ENCODE data around the gene RNASE9.
"Not testable (repeated sequence)": the region's sequence is repeated elsewhere in the genome, so short reads cannot be mapped to it uniquely, and the experiment has no call there.

Gene RNASE9

DNA sequence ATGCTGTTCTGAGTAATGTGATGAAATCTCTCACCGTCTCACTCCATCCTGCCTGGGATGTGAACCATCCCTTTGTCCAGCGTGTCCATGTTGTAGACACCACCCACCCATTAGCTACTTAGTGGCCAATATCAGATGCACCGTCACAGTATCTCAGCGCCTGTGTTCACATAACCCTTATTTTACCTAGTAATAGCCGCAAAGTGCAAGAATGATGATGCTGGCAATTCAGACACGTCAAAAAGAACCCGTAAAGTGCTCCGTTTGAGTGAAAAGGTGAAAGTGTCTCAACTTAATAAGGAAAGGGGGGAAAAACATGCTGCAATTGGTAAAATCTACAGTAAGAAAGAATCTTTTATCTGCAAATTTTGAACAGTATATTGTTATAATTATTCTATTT, 52.5 kb downstream of the RNASE9 start:
- TF ChIP-seq, protein P1, sequence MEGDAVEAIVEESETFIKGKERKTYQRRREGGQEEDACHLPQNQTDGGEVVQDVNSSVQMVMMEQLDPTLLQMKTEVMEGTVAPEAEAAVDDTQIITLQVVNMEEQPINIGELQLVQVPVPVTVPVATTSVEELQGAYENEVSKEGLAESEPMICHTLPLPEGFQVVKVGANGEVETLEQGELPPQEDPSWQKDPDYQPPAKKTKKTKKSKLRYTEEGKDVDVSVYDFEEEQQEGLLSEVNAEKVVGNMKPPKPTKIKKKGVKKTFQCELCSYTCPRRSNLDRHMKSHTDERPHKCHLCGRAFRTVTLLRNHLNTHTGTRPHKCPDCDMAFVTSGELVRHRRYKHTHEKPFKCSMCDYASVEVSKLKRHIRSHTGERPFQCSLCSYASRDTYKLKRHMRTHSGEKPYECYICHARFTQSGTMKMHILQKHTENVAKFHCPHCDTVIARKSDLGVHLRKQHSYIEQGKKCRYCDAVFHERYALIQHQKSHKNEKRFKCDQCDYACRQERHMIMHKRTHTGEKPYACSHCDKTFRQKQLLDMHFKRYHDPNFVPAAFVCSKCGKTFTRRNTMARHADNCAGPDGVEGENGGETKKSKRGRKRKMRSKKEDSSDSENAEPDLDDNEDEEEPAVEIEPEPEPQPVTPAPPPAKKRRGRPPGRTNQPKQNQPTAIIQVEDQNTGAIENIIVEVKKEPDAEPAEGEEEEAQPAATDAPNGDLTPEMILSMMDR (IDR thresholded peaks at IDR 0.05; ENCODE audit: borderline replicate concordance, control extremely low read depth, extremely low read depth, insufficient read depth, missing control alignments) = no peak
- in situ Hi-C loops (cut with MboI; ENCODE audit: low sequenced_read_pairs, unreplicated experiment) = no loop called here

DNA sequence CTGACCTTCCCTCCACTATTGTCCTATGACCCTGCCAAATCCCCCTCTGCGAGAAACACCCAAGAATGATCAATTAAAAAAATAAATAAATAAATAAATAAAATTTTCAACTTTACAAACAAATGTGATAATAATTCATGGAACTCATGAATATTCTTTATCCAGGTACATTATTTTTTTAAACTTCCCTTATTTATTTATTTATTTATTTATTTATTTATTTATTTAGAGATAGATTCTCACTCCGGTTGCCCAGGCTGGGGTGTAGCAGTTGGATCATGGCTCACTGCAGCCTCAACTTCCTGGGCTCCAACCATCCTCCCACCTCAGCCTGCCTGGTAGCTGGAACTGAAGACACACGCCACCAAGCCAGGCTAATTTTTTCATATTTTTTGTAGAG, 53.3 kb downstream of the RNASE9 start:
- in situ Hi-C loops (cut with MboI; ENCODE audit: low sequenced_read_pairs, unreplicated experiment); DNase-seq (ENCODE audit: low spot score): not testable (repeated sequence)

More for the DNA sequence above, 52.5 kb downstream of the RNASE9 start:
- DNase-seq (ENCODE audit: low spot score) = no peak

DNA sequence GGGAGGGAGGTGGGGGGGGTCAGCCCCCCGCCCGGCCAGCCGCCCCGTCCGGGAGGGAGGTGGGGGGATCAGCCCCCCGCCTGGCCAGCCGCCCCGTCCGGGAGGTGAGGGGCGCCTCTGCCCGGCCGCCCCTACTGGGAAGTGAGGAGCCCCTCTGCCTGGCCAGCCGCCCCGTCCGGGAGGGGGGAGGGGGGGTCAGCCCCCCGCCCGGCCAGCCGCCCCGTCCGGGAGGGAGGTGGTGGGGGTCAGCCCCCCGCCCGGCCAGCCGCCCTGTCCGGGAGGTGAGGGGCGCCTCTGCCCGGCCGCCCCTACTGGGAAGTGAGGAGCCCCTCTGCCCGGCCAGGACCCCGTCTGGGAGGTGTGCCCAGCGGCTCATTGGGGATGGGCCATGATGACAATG, 54.1 kb downstream of the RNASE9 start:
- in situ Hi-C loops (cut with MboI; ENCODE audit: low sequenced_read_pairs, unreplicated experiment); DNase-seq (ENCODE audit: low spot score): not testable (repeated sequence)

GRCh38 chr14:20506276-20506675, 54.6 kb downstream of the RNASE9 start:
- DNase-seq (ENCODE audit: low spot score); in situ Hi-C loops (cut with MboI; ENCODE audit: low sequenced_read_pairs, unreplicated experiment): not testable (repeated sequence)

All from GM13976 (cell line).